Measurements from ENCODE around the gene STK16. TPM values are rescaled to one million over a fixed set of nuclear protein-coding genes. Genes with fewer than 3 reads are reported as not detected.
A peak's percentile ranks its signal among the peaks of the same experiment; 100 is the strongest.

Gene STK16
- total and polyA plus RNA-seq, 2 donors = 21.4 to 55.1 TPM

- H3K36me3 ChIP-seq (ENCODE audit: control insufficient read depth in 2 of 2, insufficient read depth in 2 of 2, low read length in 1 of 2) = peaks cover 43 to 52% of the 10 kb centered on the region in 2 donors
- DNase-seq (ENCODE audit: low read depth in 6 of 9, low spot score in 9 of 9) = peak; percentile 59 to 92 (median 78)
- WGBS = 22% methylated on average over 71 of the region's 71 CpGs
- H3K27me3 ChIP-seq (ENCODE audit: control insufficient read depth in 2 of 2, insufficient read depth in 1 of 2, low read length in 1 of 2) = peaks cover 0 to 12% of the 10 kb centered on the region in 2 donors
- peaks cover 18 to 23% of the 10 kb centered on the region in 2 donors for H3K4me1 ChIP-seq (ENCODE audit: control insufficient read depth in 2 of 2, insufficient read depth in 2 of 2, low read length in 2 of 2)
- H3K9me3 ChIP-seq (ENCODE audit: control insufficient read depth in 2 of 2, insufficient read depth in 1 of 2, low read length in 1 of 2) = peaks cover 0 to 3% of the 10 kb centered on the region in 2 donors
- peak within 1 kb of the TSS; percentile 48 for H3K4me3 ChIP-seq (ENCODE audit: low read length in 2 of 2)
- H3K27ac ChIP-seq (ENCODE audit: low read depth in 1 of 2, low read length in 1 of 2) = peak within 1 kb of the TSS; percentile 64 to 73
Measured at GRCh38 chr2:219218732-219219701, 26.3 kb upstream of the STK16 start, which contains the start of gene ABCB6. Gene ABCB6, minus strand, starts transcription at chr2:219218958. Its CDS starts 285 bp downstream, at chr2:219218673.

GRCh38 chr2:219219784-219220532 lies 25.3 kb upstream of the STK16 start:
- H3K4me1 ChIP-seq (ENCODE audit: control insufficient read depth in 2 of 2, insufficient read depth in 2 of 2, low read length in 2 of 2) = peaks cover 18 to 23% of the 10 kb centered on the region in 2 donors
- 97% methylated on average over 18 of the region's 18 CpGs for WGBS
- no peak for DNase-seq (ENCODE audit: low read depth in 6 of 9, low spot score in 9 of 9)
- no peak overlapping the region for H3K4me3 ChIP-seq (ENCODE audit: low read length in 2 of 2)
- peaks cover 53 to 54% of the 10 kb centered on the region in 2 donors for H3K36me3 ChIP-seq (ENCODE audit: control insufficient read depth in 2 of 2, insufficient read depth in 2 of 2, low read length in 1 of 2)
- H3K27ac ChIP-seq (ENCODE audit: low read depth in 1 of 2, low read length in 1 of 2) = no peak overlapping the region
- H3K9me3 ChIP-seq (ENCODE audit: control insufficient read depth in 2 of 2, insufficient read depth in 1 of 2, low read length in 1 of 2) = peaks cover 0 to 3% of the 10 kb centered on the region in 2 donors
- H3K27me3 ChIP-seq (ENCODE audit: control insufficient read depth in 2 of 2, insufficient read depth in 1 of 2, low read length in 1 of 2) = peaks cover 0 to 12% of the 10 kb centered on the region in 2 donors

DNA sequence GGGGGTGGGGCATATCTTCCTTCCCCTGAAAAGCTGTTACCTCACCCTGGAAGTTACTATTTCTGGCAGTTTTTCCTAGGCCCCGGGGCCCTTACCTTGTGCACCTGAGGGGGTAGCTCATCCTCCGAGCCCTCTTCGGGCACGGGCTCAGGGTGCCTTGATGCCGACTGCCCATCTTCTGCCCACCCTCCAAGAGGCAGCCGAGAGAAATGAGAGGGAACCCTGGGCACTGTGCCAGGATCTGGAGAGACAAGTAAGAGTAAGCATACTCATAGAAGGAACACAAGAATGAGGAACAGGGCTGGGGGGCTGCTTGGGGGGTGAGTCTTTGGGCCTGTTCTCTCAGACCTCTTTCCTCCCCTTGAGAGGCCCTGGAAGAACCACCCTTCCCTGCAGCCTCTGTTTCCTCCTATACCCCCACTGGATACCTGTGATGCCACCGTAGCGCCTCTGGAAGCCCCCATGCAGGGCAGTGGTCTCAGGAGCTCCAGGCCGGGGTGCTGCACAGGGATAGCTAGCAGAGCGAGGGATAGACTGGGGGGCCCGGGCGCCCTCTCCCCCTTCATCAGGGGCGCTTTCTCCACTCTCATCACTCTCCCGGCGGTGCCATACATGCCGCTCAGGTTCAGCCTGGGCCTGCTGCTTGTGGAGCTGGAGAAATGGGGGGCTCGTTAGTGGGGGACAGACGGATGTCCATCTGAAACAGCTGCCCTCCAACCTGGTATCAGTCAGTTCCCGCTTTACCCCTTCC lies 24.5 kb upstream of the STK16 start:
- Histone ChIP-seq H3K4me1 (ENCODE audit: control insufficient read depth in 2 of 2, insufficient read depth in 2 of 2, low read length in 2 of 2) (peaks cover 18 to 23% of the 10 kb centered on the region in 2 donors), H3K4me3 (ENCODE audit: low read length in 2 of 2) (no peak overlapping the region), H3K27me3 (ENCODE audit: control insufficient read depth in 2 of 2, insufficient read depth in 1 of 2, low read length in 1 of 2) (peaks cover 0 to 12% of the 10 kb centered on the region in 2 donors), H3K36me3 (ENCODE audit: control insufficient read depth in 2 of 2, insufficient read depth in 2 of 2, low read length in 1 of 2) (peaks cover 61 to 62% of the 10 kb centered on the region in 2 donors), H3K9me3 (ENCODE audit: control insufficient read depth in 2 of 2, insufficient read depth in 1 of 2, low read length in 1 of 2) (peaks cover 0 to 3% of the 10 kb centered on the region in 2 donors), H3K27ac (ENCODE audit: low read depth in 1 of 2, low read length in 1 of 2) (no peak overlapping the region)
- no peak for DNase-seq (ENCODE audit: low read depth in 6 of 9, low spot score in 9 of 9)
- 98% methylated on average over 19 of the region's 19 CpGs for WGBS

DNA sequence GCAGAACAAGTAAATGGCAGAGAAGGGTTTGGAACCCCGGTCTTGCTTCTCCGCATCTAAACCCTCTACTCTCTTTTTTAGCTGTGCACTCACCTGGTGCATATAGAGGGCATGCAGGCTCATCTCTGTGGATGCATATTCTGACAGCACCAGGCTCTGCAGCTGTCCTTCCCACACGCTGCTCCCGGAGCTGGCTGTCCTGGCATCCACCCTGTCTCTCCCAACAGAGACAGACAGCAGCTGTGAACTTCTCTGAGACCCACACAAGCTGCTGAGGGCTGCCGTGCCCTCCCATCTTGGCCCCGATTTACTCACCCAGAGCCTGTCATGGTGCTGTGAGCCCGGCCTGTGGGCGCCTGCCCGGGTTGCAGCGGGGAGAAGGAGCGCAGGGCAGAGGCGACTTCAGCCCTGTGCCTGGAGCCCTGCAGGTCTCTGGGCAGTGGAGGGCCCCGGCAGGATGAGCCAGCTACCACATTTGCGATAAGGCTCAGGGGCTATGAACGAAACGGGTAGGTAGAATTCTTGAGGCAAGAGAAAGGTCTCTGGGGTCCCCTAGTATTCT lies 23.2 kb upstream of the STK16 start:
- H3K36me3 ChIP-seq (ENCODE audit: control insufficient read depth in 2 of 2, insufficient read depth in 2 of 2, low read length in 1 of 2) = peaks cover 69% of the 10 kb centered on the region in 2 donors
- peaks cover 18 to 23% of the 10 kb centered on the region in 2 donors for H3K4me1 ChIP-seq (ENCODE audit: control insufficient read depth in 2 of 2, insufficient read depth in 2 of 2, low read length in 2 of 2)
- DNase-seq (ENCODE audit: low read depth in 6 of 9, low spot score in 9 of 9) = no peak
- peaks cover 0 to 3% of the 10 kb centered on the region in 2 donors for H3K9me3 ChIP-seq (ENCODE audit: control insufficient read depth in 2 of 2, insufficient read depth in 1 of 2, low read length in 1 of 2)
- WGBS = 98% methylated on average over 16 of the region's 16 CpGs
- H3K4me3 ChIP-seq (ENCODE audit: low read length in 2 of 2) = no peak overlapping the region
- H3K27me3 ChIP-seq (ENCODE audit: control insufficient read depth in 2 of 2, insufficient read depth in 1 of 2, low read length in 1 of 2) = peaks cover 0 to 10% of the 10 kb centered on the region in 2 donors
- no peak overlapping the region for H3K27ac ChIP-seq (ENCODE audit: low read depth in 1 of 2, low read length in 1 of 2)

DNA sequence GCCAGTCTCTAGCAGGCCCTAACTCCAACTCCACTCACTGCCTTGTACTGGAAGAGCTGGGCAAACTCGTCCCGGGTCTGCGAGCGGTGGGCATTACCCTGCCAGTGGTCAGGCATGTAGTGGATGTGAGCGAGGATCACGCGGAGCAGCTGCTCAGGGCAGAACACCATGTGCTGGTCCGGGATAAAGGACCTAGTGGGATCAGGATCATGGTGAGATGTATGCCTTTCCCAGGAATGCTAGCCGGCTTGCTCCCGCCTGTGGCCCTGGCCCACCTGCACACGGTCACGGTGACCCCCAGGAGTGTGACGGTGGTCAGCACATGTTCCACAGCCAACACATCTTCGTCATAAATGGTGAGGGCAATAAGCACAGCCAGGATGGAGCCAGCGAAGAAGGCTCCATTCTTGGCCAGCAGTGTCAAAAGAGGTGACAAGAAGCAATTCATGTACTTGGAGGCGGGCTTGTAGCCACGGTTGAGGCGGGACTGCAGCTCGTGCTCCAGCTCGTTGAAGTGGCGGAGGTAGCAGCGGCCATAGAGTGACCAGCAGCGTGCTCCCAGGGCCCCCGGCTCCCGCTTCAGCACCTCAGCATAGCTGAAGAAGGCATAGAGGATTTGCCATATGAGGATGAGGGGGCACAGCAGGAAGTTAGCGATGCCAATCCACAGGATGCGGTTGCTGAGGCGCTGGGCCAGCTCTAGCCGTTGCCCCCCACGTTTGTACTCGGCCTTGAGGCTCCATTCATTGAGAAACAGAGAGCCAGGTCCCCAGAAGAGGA lies 21.3 kb upstream of the STK16 start:
- H3K36me3 ChIP-seq (ENCODE audit: control insufficient read depth in 2 of 2, insufficient read depth in 2 of 2, low read length in 1 of 2) = peaks cover 73 to 77% of the 10 kb centered on the region in 2 donors
- no peak for DNase-seq (ENCODE audit: low read depth in 6 of 9, low spot score in 9 of 9)
- no peaks in the 10 kb centered on the region for H3K9me3 ChIP-seq (ENCODE audit: control insufficient read depth in 2 of 2, insufficient read depth in 1 of 2, low read length in 1 of 2)
- no peak overlapping the region for H3K4me3 ChIP-seq (ENCODE audit: low read length in 2 of 2)
- H3K4me1 ChIP-seq (ENCODE audit: control insufficient read depth in 2 of 2, insufficient read depth in 2 of 2, low read length in 2 of 2) = peaks cover 13 to 20% of the 10 kb centered on the region in 2 donors
- H3K27me3 ChIP-seq (ENCODE audit: control insufficient read depth in 2 of 2, insufficient read depth in 1 of 2, low read length in 1 of 2) = no peaks in the 10 kb centered on the region
- 98% methylated on average over 31 of the region's 31 CpGs for WGBS
- no peak overlapping the region for H3K27ac ChIP-seq (ENCODE audit: low read depth in 1 of 2, low read length in 1 of 2)

DNA sequence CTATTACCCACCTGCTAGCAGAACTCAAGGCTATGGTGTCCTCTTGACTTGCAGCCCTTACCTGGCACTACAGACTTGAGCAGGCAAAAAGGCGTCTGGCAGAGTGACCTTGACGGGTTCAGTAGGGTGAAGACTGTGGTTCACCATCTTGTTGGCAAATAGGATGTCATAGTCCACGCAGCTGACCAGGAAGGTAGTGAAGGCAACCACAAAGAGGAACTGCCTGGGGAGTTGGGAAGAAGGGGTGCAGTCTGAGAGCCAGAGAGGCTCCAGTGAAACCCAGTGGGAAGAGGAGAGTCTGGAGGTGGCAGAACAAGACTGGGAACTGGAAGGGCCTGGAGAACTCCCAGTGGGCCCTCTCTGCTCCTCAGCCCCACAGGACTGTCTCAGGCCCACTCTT lies 19.9 kb upstream of the STK16 start:
- Histone ChIP-seq H3K4me3 (ENCODE audit: low read length in 2 of 2) (no peak overlapping the region), H3K27ac (ENCODE audit: low read depth in 1 of 2, low read length in 1 of 2) (no peak overlapping the region), H3K9me3 (ENCODE audit: control insufficient read depth in 2 of 2, insufficient read depth in 1 of 2, low read length in 1 of 2) (no peaks in the 10 kb centered on the region), H3K4me1 (ENCODE audit: control insufficient read depth in 2 of 2, insufficient read depth in 2 of 2, low read length in 2 of 2) (peaks cover 11 to 17% of the 10 kb centered on the region in 2 donors), H3K27me3 (ENCODE audit: control insufficient read depth in 2 of 2, insufficient read depth in 1 of 2, low read length in 1 of 2) (no peaks in the 10 kb centered on the region), H3K36me3 (ENCODE audit: control insufficient read depth in 2 of 2, insufficient read depth in 2 of 2, low read length in 1 of 2) (peaks cover 62 to 73% of the 10 kb centered on the region in 2 donors)
- no peak for DNase-seq (ENCODE audit: low read depth in 6 of 9, low spot score in 9 of 9)
- 80% methylated on average over 3 of the region's 3 CpGs for WGBS

GRCh38 chr2:219228041-219228910 lies 17.0 kb upstream of the STK16 start:
- Histone ChIP-seq H3K27me3 (ENCODE audit: control insufficient read depth in 2 of 2, insufficient read depth in 1 of 2, low read length in 1 of 2) (no peaks in the 10 kb centered on the region), H3K4me3 (ENCODE audit: low read length in 2 of 2) (peak overlapping the region; percentile 70 to 99), H3K27ac (ENCODE audit: low read depth in 1 of 2, low read length in 1 of 2) (no peak overlapping the region), H3K9me3 (ENCODE audit: control insufficient read depth in 2 of 2, insufficient read depth in 1 of 2, low read length in 1 of 2) (no peaks in the 10 kb centered on the region), H3K36me3 (ENCODE audit: control insufficient read depth in 2 of 2, insufficient read depth in 2 of 2, low read length in 1 of 2) (peaks cover 55 to 56% of the 10 kb centered on the region in 2 donors), H3K4me1 (ENCODE audit: control insufficient read depth in 2 of 2, insufficient read depth in 2 of 2, low read length in 2 of 2) (peaks cover 16 to 23% of the 10 kb centered on the region in 2 donors)
- DNase-seq (ENCODE audit: low read depth in 6 of 9, low spot score in 9 of 9) = no peak
- WGBS = 57% methylated on average over 7 of the region's 7 CpGs
